ENCODE results near the gene IL3RA. TPM values are rescaled to one million over a fixed set of nuclear protein-coding genes. Genes with fewer than 3 reads are reported as not detected.

The IL3RA gene
- polyA plus RNA-seq (2012; rRNA removed) = not detected in 2 replicates
- polyA plus RNA-seq (2012; cell fraction: cytosol; rRNA removed) = 0.03 TPM in 1 of 2 replicates, not detected in the other
- polyA plus RNA-seq (2012; cell fraction: nucleus; rRNA removed) = not detected in 2 replicates

GRCh38 chrX:1336331-1336943 is at the start of gene IL3RA:
Gene IL3RA, plus strand, starts transcription at chrX:1336785. Its CDS starts 4,981 bp downstream, at chrX:1341766.
- Histone ChIP-seq H3K27me3 (ENCODE audit: insufficient read depth) (peaks cover 17% of the 10 kb centered on the region; the same call in 1 of the 2 replicates), H3K4me2 (peak within 1 kb of the TSS; percentile 61), H3K9me2 (no peaks in the 10 kb centered on the region), H3K4me1 (ENCODE audit: control insufficient read depth in 1 of 2, insufficient read depth in 2 of 2, low read depth in 1 of 2, low read length in 1 of 2) (no peaks in the 10 kb centered on the region), H3K27ac (ENCODE audit: low read depth in 2 of 2, low read length in 1 of 2) (no peak within 1 kb of the TSS), H3K9me3 (no peaks in the 10 kb centered on the region), H3K9ac (no peak within 1 kb of the TSS), H3K36me3 (replicated peaks in 1 of 2; ENCODE audit: control insufficient read depth in 1 of 2, insufficient read depth in 2 of 2, low read length in 1 of 2) (no peaks in the 10 kb centered on the region), H3F3A (replicated peaks; ENCODE audit: insufficient read depth) (no peaks in the 10 kb centered on the region), H3K79me2 (ENCODE audit: insufficient read depth) (no peaks in the 10 kb centered on the region), H3K4me3 (ENCODE audit: low read depth in 2 of 2, low read length in 1 of 2) (peak within 1 kb of the TSS in 1 of 2 experiments; percentile 27; a peak in 1 of 4 replicates), H4K20me1 (ENCODE audit: insufficient read depth) (no peaks in the 10 kb centered on the region), H2AFZ (ENCODE audit: low read depth) (no peak within 1 kb of the TSS)
- POLR2A ChIA-PET = no interaction called here
- whole genome bisulfite sequencing (ENCODE audit: low lambda C conversion rate) = 17% methylated on average over 14 of the region's 14 CpGs
- CTCF ChIA-PET = no interaction called here
- DNase-seq = no peak
- TF ChIP-seq POLR2AphosphoS5 (IDR thresholded peaks at IDR 0.05; ENCODE audit: low read depth, low read length) (no peak), MEF2A (IDR thresholded peaks at IDR 0.05; ENCODE audit: borderline replicate concordance, low read depth) (no peak), CTCF (IDR thresholded peaks at IDR 0.05) (no peak), PBX3 (IDR thresholded peaks at IDR 0.05) (no peak), MXI1 (IDR thresholded peaks at IDR 0.05; ENCODE audit: low read depth, low read length) (no peak), SMC3 (IDR thresholded peaks at IDR 0.05; ENCODE audit: low read depth, low read length) (no peak), SIN3A (IDR thresholded peaks at IDR 0.05; ENCODE audit: borderline replicate concordance, low read depth, low read length) (no peak)

GRCh38 chrX:1289535-1289934 is 47.0 kb upstream of the IL3RA start:
- Histone ChIP-seq H2AFZ (ENCODE audit: low read depth) (no peak overlapping the region), H4K20me1 (ENCODE audit: insufficient read depth) (no peaks in the 10 kb centered on the region; the same call in 1 of the 2 replicates), H3K36me3 (replicated peaks in 1 of 2; ENCODE audit: control insufficient read depth in 1 of 2, insufficient read depth in 2 of 2, low read length in 1 of 2) (no peaks in the 10 kb centered on the region), H3K27ac (ENCODE audit: low read depth in 2 of 2, low read length in 1 of 2) (no peak overlapping the region), H3K4me2 (no peak overlapping the region), H3F3A (replicated peaks; ENCODE audit: insufficient read depth) (peaks cover 12% of the 10 kb centered on the region), H3K79me2 (ENCODE audit: insufficient read depth) (no peaks in the 10 kb centered on the region), H3K9me3 (no peaks in the 10 kb centered on the region), H3K27me3 (ENCODE audit: insufficient read depth) (peaks cover 35% of the 10 kb centered on the region; the same call in 1 of the 2 replicates), H3K4me1 (ENCODE audit: control insufficient read depth in 1 of 2, insufficient read depth in 2 of 2, low read depth in 1 of 2, low read length in 1 of 2) (no peaks in the 10 kb centered on the region), H3K4me3 (ENCODE audit: low read depth in 2 of 2, low read length in 1 of 2) (no peak overlapping the region; a peak in 1 of 4 replicates), H3K9ac (no peak overlapping the region), H3K9me2 (no peaks in the 10 kb centered on the region; the same call in 1 of the 2 replicates)
- 30% methylated on average over 1 of the region's 1 CpG for WGBS (ENCODE audit: low lambda C conversion rate)
- no peak for TF ChIP-seq TCF12 (IDR thresholded peaks at IDR 0.05)
- TF ChIP-seq YY1 (IDR thresholded peaks at IDR 0.05; ENCODE audit: low read depth) = no peak
- TF ChIP-seq ZBTB33 (IDR thresholded peaks at IDR 0.05; ENCODE audit: borderline replicate concordance, low read depth) = no peak
- no peak for TF ChIP-seq CHD2 (IDR thresholded peaks at IDR 0.05; ENCODE audit: low read length, partially characterized antibody)
- TF ChIP-seq MEF2A (IDR thresholded peaks at IDR 0.05; ENCODE audit: borderline replicate concordance, low read depth) = no peak
- no peak for TF ChIP-seq TEAD4 (IDR thresholded peaks at IDR 0.05; ENCODE audit: borderline replicate concordance, insufficient read depth)
- POLR2A ChIA-PET = no interaction called here
- no peak for DNase-seq
- CTCF ChIA-PET = no interaction called here

Data from SK-N-SH (cell line).